Measurements from ENCODE around the gene CIAO1.

Gene CIAO1

GRCh38 chr2:96259497-96259921 is 6.5 kb upstream of the CIAO1 start:
- H3K4me3 Mint-ChIP-seq: no peak overlapping the region
- peak overlapping the region; percentile 84 for H3K27ac Mint-ChIP-seq
- no peaks in the 10 kb centered on the region for H3K9me3 Mint-ChIP-seq
- no peak for ATAC-seq
- H3K4me1 Mint-ChIP-seq: peaks cover 36% of the 10 kb centered on the region
- no peak for DNase-seq (ENCODE audit: low spot score in 2 of 2)
- peaks cover 65% of the 10 kb centered on the region for H3K36me3 Mint-ChIP-seq

- DNase-seq (ENCODE audit: low spot score in 2 of 2) (no peak), ATAC-seq (peak; percentile 47)
- H3K4me3 Mint-ChIP-seq: peak overlapping the region; percentile 7
- peaks cover 41% of the 10 kb centered on the region for H3K4me1 Mint-ChIP-seq
- no peaks in the 10 kb centered on the region for H3K9me3 Mint-ChIP-seq
- peak overlapping the region; percentile 84 for H3K27ac Mint-ChIP-seq
- peaks cover 59% of the 10 kb centered on the region for H3K36me3 Mint-ChIP-seq
Measured at GRCh38 chr2:96260387-96261260, 5.4 kb upstream of the CIAO1 start.

- no peak for DNase-seq (ENCODE audit: low spot score in 2 of 2)
- no peak for ATAC-seq
- H3K4me3 Mint-ChIP-seq: no peak overlapping the region
- no peaks in the 10 kb centered on the region for H3K9me3 Mint-ChIP-seq
- peaks cover 50% of the 10 kb centered on the region for H3K36me3 Mint-ChIP-seq
- H3K27ac Mint-ChIP-seq: peak overlapping the region; percentile 84
- H3K4me1 Mint-ChIP-seq: peaks cover 45% of the 10 kb centered on the region
Measured at GRCh38 chr2:96261328-96262003, 4.6 kb upstream of the CIAO1 start.

- peak overlapping the region; percentile 10 for H3K27ac Mint-ChIP-seq
- peaks cover 46% of the 10 kb centered on the region for H3K4me1 Mint-ChIP-seq
- H3K36me3 Mint-ChIP-seq: peaks cover 45% of the 10 kb centered on the region
- no peak for DNase-seq (ENCODE audit: low spot score in 2 of 2)
- ATAC-seq: no peak
- H3K4me3 Mint-ChIP-seq: no peak overlapping the region
- H3K9me3 Mint-ChIP-seq: no peaks in the 10 kb centered on the region
Measured at GRCh38 chr2:96262306-96262705, 3.7 kb upstream of the CIAO1 start.

GRCh38 chr2:96264086-96264485 is 1.9 kb upstream of the CIAO1 start:
- Mint-ChIP-seq H3K4me1 (peaks cover 61% of the 10 kb centered on the region), H3K4me3 (peak overlapping the region; percentile 93), H3K36me3 (peaks cover 55% of the 10 kb centered on the region), H3K9me3 (no peaks in the 10 kb centered on the region), H3K27ac (peak overlapping the region; percentile 85)
- no peak for DNase-seq (ENCODE audit: low spot score in 2 of 2)
- no peak for ATAC-seq

GRCh38 chr2:96264656-96265348 is 1.2 kb upstream of the CIAO1 start:
- H3K27ac Mint-ChIP-seq: peak overlapping the region; percentile 85
- peaks cover 62% of the 10 kb centered on the region for H3K36me3 Mint-ChIP-seq
- H3K4me1 Mint-ChIP-seq: peaks cover 54% of the 10 kb centered on the region
- H3K4me3 Mint-ChIP-seq: peak overlapping the region; percentile 93
- peak; percentile 7 to 70 for DNase-seq (ENCODE audit: low spot score in 2 of 2)
- no peaks in the 10 kb centered on the region for H3K9me3 Mint-ChIP-seq
- ATAC-seq: no peak

GRCh38 chr2:96265349-96265839 is 631 bp upstream of the CIAO1 start:
- Mint-ChIP-seq H3K4me3 (peak overlapping the region; percentile 93), H3K9me3 (no peaks in the 10 kb centered on the region), H3K27ac (peak overlapping the region; percentile 85), H3K36me3 (peaks cover 68% of the 10 kb centered on the region), H3K4me1 (peaks cover 51% of the 10 kb centered on the region)
- DNase-seq (ENCODE audit: low spot score in 2 of 2) (peak in 1 of 2 donors; percentile 33), ATAC-seq (peak; percentile 6)

GRCh38 chr2:96267159-96267971 is 1.3 kb downstream of the CIAO1 start:
- no peaks in the 10 kb centered on the region for H3K9me3 Mint-ChIP-seq

GRCh38 chr2:96271995-96272394 is 6.0 kb downstream of the CIAO1 start:
- Mint-ChIP-seq H3K9me3 (no peaks in the 10 kb centered on the region), H3K36me3 (peaks cover 100% of the 10 kb centered on the region), H3K4me1 (peaks cover 19% of the 10 kb centered on the region), H3K27ac (peak overlapping the region; percentile 67), H3K4me3 (no peak overlapping the region)
- DNase-seq (ENCODE audit: low spot score in 2 of 2) (no peak), ATAC-seq (no peak)

More at GRCh38 chr2:96267159-96267971, 1.3 kb downstream of the CIAO1 start:
- Mint-ChIP-seq H3K4me1 (peaks cover 43% of the 10 kb centered on the region), H3K36me3 (peaks cover 75% of the 10 kb centered on the region), H3K4me3 (peak overlapping the region; percentile 93), H3K27ac (peak overlapping the region; percentile 85)
- DNase-seq (ENCODE audit: low spot score in 2 of 2) (peak; percentile 41 to 75), ATAC-seq (peak; percentile 66)

GRCh38 chr2:96273763-96274162 is 7.7 kb downstream of the CIAO1 start:
- H3K4me1 Mint-ChIP-seq: peaks cover 3% of the 10 kb centered on the region
- no peak for ATAC-seq

GRCh38 chr2:96274355-96275056 is 8.5 kb downstream of the CIAO1 start:
- H3K4me3 Mint-ChIP-seq: no peak overlapping the region
- H3K9me3 Mint-ChIP-seq: no peaks in the 10 kb centered on the region
- ATAC-seq: peak; percentile 24
- no peak for DNase-seq (ENCODE audit: low spot score in 2 of 2)
- H3K27ac Mint-ChIP-seq: peak overlapping the region; percentile 74
- no peaks in the 10 kb centered on the region for H3K4me1 Mint-ChIP-seq
- H3K36me3 Mint-ChIP-seq: peaks cover 100% of the 10 kb centered on the region

More at GRCh38 chr2:96273763-96274162, 7.7 kb downstream of the CIAO1 start:
- H3K27ac Mint-ChIP-seq: peak overlapping the region; percentile 74
- H3K9me3 Mint-ChIP-seq: no peaks in the 10 kb centered on the region
- peaks cover 100% of the 10 kb centered on the region for H3K36me3 Mint-ChIP-seq
- no peak for DNase-seq (ENCODE audit: low spot score in 2 of 2)
- H3K4me3 Mint-ChIP-seq: no peak overlapping the region

GRCh38 chr2:96276787-96277499 is 10.9 kb downstream of the CIAO1 start:
- H3K36me3 Mint-ChIP-seq: peaks cover 100% of the 10 kb centered on the region

GRCh38 chr2:96287273-96287856 is 21.3 kb downstream of the CIAO1 start:
- H3K27ac Mint-ChIP-seq: peak overlapping the region; percentile 12
- H3K4me1 Mint-ChIP-seq: peaks cover 18% of the 10 kb centered on the region
- DNase-seq (ENCODE audit: low spot score in 2 of 2) (no peak), ATAC-seq (peak; percentile 56)
- H3K36me3 Mint-ChIP-seq: peaks cover 100% of the 10 kb centered on the region
- no peaks in the 10 kb centered on the region for H3K9me3 Mint-ChIP-seq
- no peak overlapping the region for H3K4me3 Mint-ChIP-seq

More at GRCh38 chr2:96276787-96277499, 10.9 kb downstream of the CIAO1 start:
- ATAC-seq (no peak), DNase-seq (ENCODE audit: low spot score in 2 of 2) (no peak)
- H3K9me3 Mint-ChIP-seq: no peaks in the 10 kb centered on the region
- H3K4me3 Mint-ChIP-seq: no peak overlapping the region
- H3K4me1 Mint-ChIP-seq: no peaks in the 10 kb centered on the region
- peak overlapping the region; percentile 26 for H3K27ac Mint-ChIP-seq

Measured in stimulated activated effector memory CD8-positive, alpha-beta T cell treated with anti-CD3 and anti-CD28 coated beads, Interleukin-12 subunit alpha, Interleukin-12 subunit beta, amount 100 ng/mL, for 72 hours (primary cell).